ENCODE data around the gene PPAN.

The PPAN gene

GRCh38 chr19:10113592-10113963, 7.4 kb downstream of the PPAN start:
- DNase-seq (ENCODE audit: low read depth in 2 of 2), result no peak

DNA sequence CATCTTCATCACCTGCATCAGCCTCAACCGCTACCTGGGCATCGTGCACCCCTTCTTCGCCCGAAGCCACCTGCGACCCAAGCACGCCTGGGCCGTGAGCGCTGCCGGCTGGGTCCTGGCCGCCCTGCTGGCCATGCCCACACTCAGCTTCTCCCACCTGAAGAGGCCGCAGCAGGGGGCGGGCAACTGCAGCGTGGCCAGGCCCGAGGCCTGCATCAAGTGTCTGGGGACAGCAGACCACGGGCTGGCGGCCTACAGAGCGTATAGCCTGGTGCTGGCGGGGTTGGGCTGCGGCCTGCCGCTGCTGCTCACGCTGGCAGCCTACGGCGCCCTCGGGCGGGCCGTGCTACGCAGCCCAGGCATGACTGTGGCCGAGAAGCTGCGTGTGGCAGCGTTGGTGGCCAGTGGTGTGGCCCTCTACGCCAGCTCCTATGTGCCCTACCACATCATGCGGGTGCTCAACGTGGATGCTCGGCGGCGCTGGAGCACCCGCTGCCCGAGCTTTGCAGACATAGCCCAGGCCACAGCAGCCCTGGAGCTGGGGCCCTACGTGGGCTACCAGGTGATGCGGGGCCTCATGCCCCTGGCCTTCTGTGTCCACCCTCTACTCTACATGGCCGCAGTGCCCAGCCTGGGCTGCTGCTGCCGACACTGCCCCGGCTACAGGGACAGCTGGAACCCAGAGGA, 7.9 kb downstream of the PPAN start:
- DNase-seq (ENCODE audit: low read depth in 2 of 2), result no peak

DNA sequence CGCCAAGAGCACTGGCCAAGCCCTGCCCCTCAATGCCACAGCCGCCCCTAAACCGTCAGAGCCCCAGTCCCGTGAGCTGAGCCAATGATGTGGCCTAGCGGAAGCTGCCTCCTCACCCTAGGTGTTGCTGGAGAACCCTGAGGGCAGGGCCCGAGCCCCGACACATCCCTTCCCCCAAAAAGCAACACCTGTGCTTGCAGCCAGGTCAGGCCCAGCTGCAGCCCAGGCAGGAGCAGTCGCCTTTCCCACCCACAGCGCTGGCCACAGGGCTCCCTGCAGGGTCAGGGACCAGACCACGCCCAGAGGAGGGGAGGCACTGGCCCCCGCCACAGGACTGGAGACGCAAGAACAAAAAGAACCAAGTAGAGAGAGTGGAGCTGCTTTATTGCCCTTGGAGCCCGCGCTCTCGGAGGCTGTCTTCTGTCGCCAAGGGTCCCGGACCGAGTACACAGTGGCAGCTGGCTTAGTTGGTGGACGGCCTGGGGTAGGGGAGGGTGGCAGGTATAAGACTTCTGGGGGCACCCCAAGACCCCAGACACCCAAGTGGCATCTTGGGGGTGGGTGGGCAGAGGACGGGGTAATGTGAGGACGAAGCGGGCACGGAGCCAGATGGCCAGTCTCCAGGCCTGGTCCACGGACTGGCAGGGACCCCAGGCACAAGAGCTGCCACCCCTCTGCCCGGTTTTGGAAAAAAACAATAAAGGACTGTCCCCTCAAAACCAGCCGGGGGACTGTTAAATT, 8.7 kb downstream of the PPAN start:
- DNase-seq (ENCODE audit: low read depth in 2 of 2), result no peak

GRCh38 chr19:10115392-10116084, 9.4 kb downstream of the PPAN start:
- DNase-seq (ENCODE audit: low read depth in 2 of 2), result no peak

DNA sequence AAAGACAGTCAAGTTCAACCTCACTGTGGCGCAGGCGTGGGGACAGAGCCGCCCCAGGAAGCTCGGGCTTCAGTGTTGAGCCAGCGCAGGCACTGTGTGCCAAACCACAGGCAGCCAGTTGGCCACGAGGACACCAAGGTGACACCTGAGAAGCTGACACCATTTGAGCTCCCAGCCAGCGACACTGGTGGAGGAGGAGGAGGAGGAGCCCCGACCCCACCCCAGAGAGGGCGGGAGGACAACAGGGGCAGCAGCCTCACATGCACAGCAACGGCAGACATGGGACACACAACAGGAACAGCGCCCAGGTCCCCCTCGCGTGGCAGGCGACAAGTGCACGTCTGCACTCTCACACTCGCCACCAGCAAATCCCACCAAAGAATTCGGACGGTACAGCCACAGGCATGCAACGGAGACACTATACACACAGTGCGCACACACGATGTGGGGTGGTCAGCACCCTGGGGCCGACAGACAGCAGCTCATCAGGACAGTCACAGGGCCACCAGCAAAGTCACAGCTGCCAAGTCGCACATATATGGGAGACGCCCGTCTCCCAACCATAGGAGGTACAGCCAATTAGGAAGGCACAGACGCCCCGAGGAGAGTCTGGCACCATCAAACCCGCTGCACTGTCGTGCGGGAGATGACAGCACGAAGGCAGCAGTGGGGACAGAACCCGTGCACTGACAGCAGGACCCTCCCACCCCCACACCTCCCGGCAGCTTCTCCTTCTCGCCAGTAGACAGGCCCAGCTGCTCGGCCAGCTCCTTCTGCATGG, 10.1 kb downstream of the PPAN start:
- no peak for DNase-seq (ENCODE audit: low read depth in 2 of 2)

GRCh38 chr19:10116866-10117616, 10.9 kb downstream of the PPAN start:
- no peak for DNase-seq (ENCODE audit: low read depth in 2 of 2)

DNA sequence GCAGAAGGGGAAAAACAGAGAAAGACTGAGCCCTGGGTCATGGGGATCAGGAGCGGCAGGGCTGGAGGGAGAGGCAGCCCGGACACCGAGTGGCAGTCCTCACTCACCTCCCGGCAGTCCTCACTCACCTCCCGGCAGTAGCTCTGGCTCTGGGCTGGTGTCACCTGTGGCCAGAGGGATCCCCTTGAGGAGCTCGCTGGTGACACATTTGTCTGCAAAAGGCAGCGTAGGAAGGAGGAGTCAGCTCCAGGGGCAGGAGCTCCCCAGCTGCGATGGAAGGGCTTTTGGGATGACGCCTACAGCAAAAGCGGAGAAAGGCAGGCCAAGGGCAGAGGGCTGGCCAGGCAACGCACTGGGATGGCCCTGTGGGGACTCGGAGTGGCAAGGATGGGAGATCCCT, 12.8 kb downstream of the PPAN start:
- no peak for DNase-seq (ENCODE audit: low read depth in 2 of 2)

GRCh38 chr19:10120538-10121189, 14.5 kb downstream of the PPAN start:
- DNase-seq (ENCODE audit: low read depth in 2 of 2), result no peak

DNA sequence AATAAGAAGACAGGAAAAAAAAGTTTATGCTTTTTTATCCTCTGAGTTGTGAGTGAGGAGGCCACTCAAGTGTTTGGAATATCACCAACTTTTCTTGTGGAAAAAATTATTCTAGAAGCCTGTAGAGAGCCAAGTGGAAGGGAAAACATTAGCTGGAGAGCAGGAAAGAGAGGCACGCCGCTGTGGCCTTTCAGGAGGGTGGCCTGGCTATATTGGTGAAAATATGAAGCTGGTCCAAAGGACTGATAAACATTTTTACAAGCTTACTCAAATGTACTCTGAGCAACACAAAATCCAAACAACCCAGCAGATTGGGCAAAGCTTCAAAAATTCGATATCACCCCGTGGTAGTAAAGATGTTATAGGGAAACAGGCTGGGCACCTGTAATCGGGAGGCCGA, 15.9 kb downstream of the PPAN start:
- DNase-seq (ENCODE audit: low read depth in 2 of 2), result no peak

DNA sequence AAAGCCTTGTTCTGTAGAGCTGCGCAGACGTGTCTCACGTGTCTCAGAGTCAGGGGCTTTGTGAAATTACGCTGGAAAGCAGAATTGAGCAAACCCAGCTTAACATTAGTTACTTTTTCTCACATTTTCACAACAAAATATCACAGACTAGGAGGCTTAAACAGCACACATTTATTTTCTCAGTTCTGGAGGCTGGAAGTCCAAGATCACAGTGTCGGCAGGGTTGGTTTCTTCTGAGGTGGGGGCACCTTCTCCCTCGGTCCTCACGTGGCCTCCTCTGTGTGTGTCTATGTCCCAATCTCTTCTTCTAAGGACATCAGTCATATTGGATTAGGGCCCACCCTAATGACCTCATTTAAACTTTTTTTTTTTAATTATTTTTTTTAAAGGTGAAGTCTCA, 18.3 kb downstream of the PPAN start:
- DNase-seq (ENCODE audit: low read depth in 2 of 2), result no peak

DNA sequence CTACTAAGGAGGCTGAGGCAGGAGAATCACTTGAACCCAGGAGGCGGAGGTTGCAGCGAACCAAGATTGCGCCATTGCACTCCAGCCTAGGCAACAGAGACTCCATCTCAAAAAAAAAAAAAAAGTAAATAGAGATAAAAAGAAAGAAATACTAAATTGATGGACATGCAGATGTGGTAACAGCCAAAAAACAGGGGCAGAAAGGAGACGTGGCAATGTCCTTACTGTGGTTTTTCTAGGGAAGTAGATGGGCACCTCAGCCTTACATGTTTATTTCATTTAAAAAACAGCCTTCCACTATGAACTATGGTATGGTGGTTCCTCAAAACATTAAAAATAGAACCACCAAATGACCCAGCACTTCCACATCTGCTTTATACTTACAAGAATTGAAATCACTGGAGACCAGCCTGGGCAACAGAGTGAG, 20.1 kb downstream of the PPAN start:
- no peak for DNase-seq (ENCODE audit: low read depth in 2 of 2)

DNA sequence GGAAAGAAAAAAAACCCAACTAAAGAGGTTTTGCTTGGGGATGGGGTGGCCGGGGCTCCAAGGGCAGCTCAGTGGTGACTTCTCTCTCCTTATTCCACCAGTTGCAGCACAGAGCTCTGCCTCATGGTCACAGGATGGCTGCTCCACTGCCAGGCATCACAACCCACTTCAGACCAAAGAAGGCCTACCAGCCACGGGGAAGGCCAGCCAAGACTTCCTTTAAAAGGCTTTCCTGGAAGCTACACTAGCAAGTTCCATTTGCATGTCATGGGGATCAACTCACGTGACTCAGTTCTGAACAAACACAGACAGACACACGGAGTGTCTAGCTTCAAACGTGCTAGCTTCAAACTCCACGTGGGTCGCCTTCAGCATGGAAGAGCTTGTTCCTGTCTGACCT, 26.7 kb downstream of the PPAN start:
- DNase-seq (ENCODE audit: low read depth in 2 of 2), result no peak

- no peak for DNase-seq (ENCODE audit: low read depth in 2 of 2)
Observed at GRCh38 chr19:10133596-10133995, 27.4 kb downstream of the PPAN start.

DNA sequence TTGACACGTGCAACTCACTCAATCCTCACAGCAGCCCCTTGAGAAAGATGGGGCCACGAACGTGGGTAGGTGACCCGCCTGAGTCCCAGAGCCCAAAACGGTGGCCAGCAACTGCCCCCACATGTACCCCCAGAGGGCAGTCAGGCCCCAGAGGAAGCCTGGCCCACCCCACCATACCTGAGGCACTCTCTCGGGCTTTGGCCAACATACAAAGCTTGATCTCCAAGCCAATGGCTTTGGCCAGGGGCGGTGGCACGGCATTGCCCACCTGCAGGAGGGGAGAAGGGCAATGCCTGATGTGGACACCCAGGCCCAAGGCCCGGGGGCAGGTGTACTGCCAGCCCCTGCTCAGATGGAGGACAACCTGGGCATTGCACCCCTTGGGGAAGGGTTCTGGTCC, 27.9 kb downstream of the PPAN start:
- DNase-seq (ENCODE audit: low read depth in 2 of 2), result no peak

GRCh38 chr19:10135551-10136334, 29.6 kb downstream of the PPAN start:
- no peak for DNase-seq (ENCODE audit: low read depth in 2 of 2)

DNA sequence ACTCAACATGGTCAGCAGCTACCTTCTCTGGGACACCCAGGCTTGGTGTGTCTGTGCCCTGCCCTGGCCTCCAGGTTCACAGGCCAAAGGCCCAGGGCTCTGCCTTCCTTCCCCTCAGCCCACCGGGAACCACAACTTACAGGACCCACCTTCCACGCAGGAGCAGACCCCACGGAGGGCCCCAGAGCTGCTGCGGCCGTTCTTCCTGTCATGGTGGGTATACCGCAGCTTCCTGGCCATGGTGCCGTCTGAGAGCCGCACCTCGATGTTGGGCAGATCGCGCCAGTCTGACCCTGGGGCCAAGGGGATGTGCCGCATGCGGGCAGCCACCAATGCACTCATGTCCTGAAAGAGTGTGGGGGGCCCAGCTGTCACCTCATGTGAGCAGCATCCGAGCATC, 30.8 kb downstream of the PPAN start:
- no peak for DNase-seq (ENCODE audit: low read depth in 2 of 2)

DNA sequence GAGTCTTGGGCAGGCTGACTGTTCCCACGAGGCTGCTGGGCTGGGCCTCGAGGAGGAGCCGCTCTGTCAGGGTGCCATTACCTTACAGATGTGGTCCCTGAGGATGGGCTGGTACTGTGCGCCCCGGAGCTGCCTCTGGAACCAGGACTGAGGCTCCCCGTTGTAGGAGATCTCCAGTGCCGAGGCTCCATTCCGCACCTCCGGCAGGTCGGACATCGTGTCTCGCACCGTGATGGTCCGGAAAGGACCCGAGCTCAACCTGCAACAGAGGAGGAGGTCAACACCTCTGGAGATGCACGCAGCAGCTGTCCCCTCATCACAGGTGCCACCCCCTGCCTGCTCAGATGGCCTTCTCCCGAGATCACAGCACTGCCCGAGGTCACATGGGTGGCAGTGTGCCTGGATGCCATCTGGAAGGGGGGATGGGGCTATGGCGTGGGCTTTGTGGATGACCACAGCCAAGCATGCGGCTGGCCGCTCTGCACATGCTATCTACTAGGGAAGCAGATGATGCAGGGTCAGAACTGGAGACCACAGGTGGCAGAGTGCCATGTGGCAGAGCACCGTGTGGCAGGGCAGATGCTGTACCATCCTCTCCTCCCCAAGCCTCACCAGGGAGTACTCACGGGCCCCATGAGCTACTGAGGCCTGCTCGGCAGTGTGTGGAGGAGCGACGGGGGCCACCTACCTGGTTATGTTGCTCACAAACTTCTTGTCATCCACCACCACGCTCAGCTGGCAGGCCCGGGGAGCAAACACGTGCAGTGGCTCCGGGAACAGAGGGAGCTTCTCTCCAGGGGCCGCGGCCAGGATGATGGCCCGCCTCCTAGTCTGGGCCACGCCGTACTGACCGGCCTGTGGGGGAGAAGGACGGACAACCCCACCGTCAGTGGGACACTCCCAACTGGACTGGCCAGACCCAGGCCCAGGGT, 31.9 kb downstream of the PPAN start:
- DNase-seq (ENCODE audit: low read depth in 2 of 2), result no peak

DNA sequence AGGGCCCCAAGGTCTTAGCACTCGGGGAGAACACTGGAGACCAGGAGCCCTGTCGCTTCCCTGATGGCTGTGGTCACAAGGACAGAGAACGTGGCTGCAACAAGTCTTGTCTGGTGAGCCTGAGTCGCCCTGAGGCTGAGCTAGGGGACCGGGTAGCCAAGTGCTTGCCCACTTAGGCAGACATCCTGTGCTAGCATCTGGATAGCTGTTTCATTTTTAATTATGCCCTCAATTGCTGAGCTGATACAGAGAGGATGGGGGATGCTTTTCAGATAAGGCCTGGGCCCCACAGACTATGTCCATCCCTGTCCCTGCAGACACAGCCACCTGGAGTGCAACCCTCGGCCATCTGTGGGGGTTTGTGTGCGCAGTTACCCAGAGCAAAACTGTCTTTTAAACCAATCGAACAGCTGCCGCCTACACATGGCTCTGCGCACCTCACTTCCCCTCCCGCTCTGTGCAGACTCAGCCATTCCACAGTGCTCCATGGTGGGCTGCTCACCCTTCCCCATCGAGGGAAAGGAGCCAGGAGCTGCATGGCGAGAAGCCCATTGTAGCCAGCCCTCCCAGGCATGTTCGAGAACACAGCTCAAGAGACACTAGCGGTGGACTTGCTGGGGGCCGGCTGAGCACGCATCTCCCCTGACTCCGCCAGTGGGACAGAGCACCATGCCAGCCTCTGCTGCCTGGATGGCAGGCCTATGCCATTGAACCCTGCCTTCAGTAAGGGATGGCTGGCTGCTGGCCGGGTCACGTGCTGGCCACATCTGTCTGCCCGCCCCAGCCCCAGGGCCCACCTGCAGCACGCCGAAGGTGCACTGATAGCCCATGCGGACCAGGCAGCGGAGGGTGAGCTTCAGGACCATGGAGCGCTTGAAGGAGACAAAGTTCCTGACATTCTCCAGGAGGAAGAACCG, 33.0 kb downstream of the PPAN start:
- DNase-seq (ENCODE audit: low read depth in 2 of 2), result no peak

All from stimulated activated CD8-positive, alpha-beta memory T cell treated with anti-CD3 and anti-CD28 coated beads, Interleukin-7, amount 100 ng/mL, for 4 hours (primary cell).